Activated CD8-positive, alpha-beta memory T cell treated with anti-CD3 and anti-CD28 coated beads, Interleukin-2, amount 50 U/mL, for 24 hours (primary cell): ENCODE measurements around the gene PLB1.

Source experiments
- DNase-seq: peaks from one replicate; pipeline ENCODE4 v3.0.0-alpha.2; 2020; ENCODE audit errors: extremely low read depth

PLB1 gene

DNA sequence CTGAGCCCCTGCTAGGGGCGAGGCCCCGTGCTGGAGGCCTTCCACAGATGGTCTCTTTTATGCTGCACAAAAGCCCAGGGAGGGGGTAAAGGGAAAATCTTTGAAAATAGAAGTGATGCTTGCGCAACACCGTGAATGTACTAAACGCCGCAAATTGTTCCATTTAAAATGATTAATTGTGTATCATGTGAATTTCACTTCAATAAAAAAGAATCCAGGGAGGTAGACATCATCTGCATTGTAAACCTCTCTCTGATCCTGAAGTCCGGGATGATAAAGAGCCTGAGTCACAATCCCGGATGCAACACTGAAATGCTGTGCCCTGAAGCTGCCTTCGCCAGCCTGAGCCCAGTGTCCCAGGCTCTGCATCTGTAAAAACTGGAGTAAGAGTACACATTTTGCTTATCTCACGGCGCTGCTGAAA is 148.1 kb downstream of the PLB1 start:
- no peak for DNase-seq

DNA sequence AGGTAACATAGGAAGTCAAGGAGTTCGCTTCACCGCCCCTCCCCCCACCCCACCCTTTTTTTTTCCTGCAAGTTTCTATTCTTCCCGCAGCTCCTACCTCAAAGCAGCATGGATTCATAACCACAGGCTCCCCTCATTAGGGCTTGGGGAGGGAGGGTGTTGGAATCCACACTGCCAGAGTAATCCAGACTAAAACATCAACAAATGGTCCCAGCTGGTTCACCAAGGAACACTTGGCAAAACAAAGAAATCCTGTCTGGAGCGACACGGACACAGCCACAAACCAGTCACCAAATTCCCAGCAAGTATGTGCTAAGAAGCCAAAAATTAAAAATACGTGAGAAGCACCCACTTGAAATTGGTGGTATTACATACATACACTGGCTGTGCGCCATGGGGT is 148.9 kb downstream of the PLB1 start:
- DNase-seq = no peak

DNA sequence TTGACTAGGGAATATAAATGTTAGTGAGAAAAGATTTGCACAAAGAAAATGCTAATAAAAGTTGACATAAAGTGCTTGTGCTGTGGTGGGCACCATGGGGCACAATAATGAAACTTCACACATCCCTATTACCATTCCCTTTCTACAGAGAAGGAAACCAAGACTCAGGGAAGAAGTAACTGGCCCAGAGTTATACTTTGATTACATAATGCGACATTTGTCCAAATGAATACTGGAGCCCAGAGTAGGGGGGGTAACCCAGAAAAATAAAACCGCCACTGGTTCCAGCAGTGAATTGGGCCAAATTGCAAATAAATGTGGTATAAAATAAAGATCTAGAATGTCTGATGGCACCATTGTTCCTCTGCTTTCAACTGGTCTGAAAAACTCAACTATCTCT is 149.7 kb downstream of the PLB1 start:
- DNase-seq = no peak

DNA sequence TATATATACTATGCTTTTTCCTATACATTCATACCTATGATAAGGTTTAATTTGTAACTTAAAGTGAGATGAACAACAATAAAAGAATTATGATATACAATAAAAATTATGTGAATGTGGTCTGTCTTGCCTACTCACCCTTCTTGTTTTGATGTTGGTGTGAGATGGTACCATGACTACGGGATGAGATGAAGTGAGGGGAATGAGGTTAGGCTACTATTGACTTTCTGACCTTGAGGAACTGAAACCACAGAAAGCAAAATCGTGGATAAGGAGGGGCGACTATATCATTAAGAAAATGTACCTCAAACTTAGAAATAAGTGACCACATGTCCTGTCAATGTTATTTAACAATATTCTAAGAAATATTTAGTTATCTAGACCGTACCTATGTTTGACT is 151.8 kb downstream of the PLB1 start:
- DNase-seq = no peak

DNA sequence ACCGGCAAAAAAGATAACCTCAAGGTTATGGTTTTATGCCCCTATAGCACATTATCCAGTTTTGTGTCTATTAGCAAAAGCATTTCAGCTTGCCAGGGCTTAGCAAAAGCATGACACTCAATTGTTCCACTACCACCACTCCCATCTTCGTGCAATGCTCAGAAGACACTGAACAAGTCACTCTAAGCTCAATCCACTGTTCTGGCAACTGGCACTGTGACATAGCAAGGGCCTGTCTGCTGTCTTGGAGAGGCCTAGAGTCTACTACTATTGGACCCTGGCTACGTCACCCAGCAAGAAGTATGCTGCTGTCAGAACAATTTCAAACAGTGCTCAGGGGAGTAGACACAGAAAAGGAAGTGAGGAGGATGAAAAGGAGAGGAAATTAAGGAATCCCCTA is 152.3 kb downstream of the PLB1 start:
- no peak for DNase-seq

DNA sequence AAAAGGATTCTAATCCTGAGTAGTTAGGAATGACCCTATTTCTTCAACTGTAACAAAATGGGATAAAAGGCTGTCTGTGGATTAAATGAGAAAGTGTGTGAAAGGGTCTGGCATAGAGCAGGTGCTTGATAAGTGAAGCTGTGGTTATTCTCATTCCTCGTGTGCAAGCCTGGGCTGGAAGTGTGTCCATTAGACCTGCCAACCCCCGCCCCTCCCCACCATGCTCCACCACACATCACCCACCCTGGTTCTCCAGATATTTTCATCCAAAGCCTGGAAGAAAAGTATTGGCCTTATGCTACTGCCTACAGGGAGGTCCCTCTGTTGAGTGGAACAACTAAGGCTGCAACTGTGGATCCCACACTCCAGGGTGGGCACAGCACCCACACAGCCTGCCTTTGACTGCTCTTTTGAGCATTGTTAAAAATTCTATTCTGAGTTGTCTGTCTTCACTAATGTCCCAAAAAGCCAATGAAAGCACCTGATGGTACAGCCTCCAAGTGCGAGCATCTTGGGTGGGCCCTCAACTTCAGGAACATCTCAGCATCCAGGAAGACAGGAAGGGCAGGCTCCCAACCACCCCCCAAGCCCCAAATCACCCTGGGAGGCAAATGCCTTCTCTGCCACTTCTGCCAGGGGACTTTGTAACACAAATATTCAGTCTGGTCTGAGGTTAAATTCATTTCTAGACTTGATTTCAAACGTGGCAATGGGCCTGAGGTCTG is 153.0 kb downstream of the PLB1 start:
- no peak for DNase-seq

DNA sequence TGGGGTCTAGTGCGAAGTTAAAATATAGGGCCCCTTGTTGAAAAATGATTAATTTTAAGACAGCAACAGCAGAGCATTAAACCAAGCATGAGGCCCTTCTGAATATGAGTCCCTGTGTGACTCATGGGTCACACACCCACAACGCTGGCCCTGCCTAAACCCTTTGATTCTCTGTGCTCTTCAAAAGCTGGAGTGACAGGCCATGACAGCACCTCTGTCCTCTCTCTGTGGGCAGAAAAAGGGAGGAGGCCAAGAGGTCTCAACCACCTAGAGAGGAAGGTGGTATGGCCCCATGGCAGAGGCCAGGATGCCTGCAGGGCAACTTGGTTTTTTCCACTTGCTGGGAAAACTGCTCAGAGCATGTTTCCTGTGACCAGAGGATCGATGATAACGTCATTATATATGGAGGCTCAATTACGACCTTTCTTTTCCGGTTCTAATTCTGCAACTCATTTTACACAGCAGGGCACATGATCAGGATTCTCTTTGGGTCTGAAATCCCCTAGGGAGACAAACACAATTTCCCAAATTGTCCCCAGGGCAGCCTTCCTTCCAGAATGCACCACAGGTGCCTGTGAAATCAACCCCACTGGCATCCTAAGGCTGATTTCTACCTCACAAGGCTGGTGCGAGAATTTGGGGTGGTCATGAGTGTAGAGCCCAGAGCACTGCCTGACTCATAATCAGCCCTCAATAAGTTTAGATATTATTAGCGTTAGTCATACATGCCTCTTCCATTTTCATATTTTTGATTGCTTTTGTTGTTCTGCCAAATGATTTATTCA is 153.8 kb downstream of the PLB1 start:
- no peak for DNase-seq

DNA sequence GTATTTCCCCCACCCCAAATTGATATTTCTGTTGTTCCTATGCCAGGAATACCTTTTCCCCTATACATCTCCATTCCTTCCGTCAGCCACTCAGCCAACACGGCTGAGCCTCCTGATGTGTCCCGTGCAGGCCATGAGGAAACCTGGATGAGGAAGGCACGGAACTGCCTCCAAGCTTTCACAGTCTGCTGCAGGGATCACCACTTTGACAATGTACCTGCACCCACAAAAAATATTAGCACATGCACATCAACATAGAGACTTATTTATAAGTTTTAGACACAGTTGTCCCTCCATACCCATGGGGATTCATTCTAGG is 154.4 kb downstream of the PLB1 start:
- DNase-seq = no peak

DNA sequence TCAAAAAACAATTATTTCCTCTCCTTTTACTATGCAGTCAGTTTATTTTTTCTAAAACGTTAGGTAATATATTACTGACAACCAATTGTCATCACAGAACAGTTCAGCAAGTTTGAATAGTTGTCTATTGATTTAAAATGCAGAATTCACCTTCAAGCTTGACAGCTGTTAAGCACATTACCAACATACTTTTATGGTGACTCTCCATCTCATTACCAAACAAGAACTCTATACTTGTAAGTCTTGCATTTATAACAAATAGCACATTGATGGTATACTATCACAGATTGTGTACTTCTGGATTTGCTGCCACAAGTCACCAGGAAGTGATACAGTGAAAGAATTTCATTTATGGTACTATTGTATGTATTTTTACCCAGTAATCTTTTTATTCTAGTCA is 156.4 kb downstream of the PLB1 start:
- no peak for DNase-seq

DNA sequence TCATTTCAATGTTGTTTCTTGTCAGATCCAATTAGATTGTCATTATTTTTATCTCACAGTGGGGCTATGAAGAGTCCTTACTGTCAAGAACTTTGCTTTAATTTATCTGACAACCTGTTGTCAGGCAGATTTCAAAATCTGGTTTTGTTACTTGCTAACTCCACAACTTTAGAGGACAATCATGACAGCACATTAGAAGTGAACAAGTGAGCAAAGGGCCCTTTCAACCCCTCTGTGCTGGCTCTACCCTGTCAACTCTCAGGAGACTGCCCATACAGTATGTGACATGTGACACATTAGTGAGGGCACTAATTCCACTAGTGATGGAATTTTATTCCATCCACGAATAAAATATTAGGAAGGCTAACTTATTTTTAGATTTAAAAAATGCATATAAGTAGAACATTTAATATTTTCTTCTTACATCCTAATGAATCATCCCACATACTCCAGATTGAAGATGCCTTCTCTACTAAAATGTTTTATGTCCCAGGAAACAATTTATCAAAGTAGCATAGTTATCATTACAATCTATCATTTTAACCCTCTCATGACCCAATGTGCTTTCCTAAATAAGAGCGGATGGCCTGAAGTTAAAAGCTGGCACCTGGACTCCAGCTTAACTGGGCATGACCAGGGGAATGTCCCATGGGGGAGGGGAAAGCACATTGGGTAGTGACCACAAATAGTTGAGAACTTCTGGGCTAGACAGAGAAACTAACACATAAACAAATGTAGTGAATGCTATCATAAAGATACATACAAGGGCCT is 158.2 kb downstream of the PLB1 start:
- DNase-seq = no peak

DNA sequence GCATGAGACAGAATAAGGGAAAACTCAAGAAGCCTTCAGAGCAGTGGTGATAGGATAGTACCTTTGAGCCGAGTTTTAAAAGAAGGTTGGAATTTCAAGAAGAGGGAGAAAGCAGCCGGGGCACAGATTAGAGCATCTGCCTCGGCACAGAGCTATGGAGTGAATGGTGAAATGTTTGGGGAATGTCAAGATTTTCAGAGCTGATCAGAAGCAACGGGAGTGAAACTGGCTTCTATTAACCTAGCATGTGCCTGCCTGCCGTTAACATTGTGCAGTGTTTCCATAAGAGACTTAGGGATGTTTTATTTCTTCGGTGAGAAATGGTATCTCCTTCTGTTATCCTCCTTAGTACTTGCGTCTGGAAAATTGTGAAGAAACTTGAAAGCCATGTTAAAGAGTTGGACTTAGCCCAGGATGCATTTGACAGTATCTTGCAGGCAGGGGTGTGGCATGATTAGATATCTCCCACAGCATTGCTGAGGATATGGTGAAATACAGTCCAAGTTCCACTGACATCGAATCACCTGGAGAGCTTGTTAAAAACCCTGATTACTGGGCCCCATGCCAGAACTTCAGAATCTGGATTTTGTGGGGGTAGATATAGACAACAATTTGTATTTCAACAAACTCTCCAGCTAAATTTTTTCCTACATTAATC is 158.9 kb downstream of the PLB1 start:
- DNase-seq = no peak

DNA sequence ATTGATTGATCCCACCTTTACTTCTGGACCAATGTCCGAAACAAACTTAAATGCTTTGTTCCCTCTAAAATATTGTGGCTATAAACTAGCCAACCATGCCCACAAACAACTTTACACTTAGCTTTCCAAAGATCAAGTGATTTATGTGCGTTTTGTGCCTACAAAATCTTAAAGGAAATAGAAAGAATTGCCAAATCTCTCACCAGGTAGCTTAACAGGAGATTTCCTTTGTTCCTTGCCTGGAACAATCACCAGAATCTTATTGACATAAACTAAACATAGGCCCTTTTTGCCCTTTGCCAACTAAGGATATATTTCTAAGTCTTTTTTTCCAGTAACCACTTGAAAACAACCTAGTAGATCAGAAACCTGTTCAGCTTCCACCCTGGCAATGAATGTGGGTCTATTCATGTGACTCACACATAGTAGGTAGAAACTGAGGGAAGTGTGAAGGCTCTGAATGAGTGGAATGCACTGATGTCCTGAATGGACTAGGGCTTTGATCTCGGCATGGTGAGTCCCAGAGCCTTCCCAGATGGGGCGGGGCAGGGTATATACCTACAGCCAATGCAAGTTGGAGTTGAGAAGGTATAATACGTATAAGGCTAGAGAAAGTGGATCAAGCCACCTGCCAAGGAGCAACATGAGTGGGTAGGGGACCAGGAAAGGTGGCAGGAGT is 161.2 kb downstream of the PLB1 start:
- DNase-seq = no peak

DNA sequence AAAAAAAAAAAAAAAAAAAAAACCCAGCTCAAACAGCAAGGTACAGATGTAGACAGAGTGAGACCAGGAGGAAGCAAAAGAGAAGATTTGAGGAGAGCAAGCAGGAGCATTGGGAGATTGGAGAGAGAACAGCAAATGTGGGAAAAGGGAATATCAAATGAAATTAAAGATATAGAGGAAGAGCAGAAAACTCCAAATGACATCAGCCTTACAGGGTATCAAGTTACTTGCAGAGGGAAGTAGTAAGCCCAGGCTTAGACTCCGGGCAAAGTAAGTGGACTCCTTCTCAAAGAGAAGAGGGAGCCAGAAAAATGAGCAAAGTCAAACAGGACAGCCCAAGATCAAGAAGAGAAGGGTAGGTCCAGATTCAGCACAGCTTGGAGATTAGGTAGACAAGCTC is 162.5 kb downstream of the PLB1 start:
- DNase-seq = no peak

DNA sequence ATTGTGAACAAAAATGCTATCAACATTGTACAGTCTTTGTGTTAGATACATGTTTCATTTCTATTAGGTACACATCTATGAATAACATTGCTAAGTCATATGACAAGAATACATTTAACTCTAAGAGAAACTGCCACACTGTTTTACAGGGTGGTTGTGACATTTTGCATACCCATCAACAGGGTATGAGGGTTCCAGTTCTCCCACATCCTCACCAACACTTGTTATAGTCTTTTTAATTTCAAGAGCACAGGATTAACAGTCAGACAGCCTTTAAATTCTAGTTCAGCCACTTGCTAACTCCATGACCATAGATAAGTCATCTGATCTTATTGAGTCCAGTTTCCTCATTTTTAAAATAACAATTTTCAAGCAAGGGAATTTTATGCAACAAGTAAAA is 163.3 kb downstream of the PLB1 start:
- DNase-seq = no peak

DNA sequence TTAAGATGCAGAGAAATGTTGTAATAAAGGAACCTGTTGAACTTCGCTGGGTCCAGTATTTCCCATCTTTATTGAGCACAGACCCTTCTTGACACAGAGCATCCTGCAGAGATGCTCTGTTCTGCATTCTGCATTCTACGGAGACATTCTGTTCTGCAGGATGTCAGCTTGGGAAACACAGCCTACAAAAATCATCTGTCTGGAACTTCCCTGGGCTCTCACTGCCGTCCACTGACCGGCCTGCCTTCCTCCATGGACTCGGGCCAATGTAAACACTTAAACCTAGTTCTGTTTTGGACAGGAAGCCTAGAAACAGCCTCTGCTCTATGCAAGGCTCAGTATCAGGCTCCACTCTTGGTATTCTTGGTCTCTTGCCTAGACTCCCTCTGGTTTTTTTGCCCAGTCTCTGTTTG is 165.7 kb downstream of the PLB1 start:
- no peak for DNase-seq

DNA sequence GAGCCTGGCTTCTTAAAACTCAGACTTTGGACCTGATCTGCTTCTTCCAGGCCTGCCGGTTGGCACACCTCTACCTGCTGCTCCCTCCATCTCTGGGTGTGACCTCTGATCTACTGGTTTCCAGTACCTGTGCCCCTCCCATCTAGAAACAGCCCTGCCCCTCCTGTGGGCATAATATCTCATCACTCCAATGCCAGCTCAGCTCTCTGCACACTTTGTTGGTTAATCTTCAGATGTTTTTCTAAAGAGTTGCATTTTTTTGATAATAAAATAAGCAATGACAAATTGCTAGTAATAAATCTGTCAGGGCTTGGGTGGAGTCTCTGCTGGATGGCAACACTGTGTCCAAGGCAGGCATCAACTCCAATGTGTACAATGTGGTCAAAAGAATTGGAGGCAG is 166.2 kb downstream of the PLB1 start:
- no peak for DNase-seq

DNA sequence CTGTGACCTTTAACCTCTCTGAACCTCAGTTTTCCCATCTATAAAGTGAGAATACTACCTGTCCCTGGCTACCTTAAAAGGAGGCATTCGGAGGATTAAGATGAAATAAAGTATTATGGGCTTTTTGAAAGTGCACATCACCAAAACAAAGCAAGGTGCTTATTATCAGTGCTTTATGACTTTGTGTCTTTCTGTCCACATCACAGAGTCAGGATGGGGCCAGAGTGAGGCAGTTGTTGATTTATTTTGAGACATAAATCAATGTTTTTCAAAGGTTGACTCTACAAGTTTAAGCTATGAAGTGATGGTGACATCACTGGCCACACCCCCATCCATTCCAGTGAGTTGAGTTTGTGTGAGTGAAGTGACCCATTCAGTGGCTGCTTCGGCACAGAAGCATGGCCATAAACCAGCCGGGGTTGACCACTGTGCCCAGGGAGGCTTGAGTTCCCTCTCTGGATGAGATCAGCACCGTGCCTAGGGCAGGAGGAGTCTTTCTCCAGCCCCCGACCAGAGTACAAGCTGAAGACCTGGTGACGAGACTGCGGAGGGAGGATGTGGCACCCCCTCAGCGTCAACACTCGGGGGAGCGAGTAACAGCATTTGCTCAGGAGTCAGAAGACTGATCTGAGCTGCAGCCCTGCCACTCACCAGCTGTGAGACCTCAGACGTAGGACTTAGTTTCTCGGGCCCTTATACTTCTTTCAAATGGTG is 166.8 kb downstream of the PLB1 start:
- no peak for DNase-seq

DNA sequence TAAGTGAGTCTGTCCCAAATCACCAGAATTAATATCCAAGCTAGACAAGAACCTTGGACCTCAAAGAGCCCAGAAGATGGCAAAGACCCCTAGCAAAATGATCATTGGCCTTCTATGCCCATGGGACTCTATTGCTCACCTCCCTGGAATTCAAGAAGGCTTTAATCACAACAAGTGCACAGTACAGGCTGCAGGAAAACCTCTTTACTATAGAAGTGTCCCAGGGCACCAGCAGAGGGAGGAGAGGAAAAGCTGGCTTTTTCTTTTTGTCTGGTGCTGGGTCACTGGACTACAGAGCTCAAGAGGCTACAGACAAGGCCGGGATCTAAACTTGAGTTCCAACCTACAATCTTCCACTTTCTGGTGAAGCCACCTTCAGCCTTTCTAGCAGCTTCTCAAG is 167.5 kb downstream of the PLB1 start:
- no peak for DNase-seq

DNA sequence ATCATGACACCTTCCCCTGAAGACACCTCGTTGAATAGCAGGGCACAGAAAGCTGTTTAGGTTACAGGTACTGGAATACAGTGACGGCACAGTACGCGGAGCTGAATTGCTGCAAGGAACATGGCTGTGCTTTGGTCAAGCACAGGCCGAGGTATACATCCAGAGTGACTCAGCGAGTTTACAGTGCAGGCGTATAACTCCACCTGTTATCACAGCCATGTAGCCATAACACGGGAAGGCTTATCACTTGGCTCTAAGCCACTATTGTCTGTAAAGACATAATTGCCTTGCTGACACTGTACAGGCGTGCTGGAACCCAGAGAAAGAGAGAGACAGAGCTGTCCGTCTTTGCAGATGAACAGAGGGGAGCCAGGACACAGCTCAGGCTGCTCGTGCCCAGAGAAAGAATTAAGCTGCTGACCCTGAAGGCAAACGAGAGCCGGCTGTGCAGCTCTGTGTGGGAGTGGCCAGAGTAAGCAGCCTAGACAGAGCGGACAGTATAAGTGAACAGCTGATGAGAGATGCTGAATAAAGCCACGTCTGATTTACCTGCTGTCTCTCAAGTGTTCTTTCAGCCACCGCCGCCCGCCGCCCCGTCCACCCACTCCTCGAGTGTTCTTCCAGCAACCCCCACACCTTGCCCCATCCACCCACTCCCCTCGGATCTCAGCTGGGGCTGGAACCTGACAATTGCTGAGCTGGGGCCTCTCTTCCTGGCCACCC is 168.4 kb downstream of the PLB1 start:
- DNase-seq = no peak

DNA sequence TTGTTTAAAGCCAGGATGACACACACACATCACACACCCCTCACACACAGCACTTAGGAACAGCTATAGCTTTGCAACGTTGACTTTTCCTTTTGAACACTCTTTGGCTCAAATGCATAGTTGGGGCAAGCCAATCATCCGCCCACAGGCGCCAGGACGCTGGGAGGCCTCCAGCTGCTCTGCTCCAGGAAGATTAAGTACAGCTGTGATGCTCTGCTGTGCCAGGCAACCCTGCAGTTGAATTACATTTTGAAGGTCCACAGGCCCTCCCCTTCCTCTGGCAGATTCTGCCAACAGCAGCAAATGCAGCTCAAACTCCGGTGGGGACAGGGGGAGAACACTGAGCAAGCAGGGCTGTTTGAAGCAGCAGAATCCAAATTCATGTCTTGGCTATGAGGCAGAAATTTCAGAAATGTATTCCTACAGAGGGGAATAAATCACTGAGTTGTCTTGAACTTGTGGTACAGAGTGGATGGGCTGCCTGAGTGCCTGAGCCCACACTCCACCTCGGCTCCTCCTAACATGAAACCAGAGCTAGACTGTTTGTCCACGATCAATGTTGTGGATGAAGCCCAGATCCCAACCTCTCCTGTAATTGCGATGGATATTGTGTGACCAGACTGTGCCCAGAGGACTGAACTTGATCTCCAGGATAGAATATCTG is 169.3 kb downstream of the PLB1 start:
- DNase-seq = no peak
